Activated T-cell treated with anti-CD3 and anti-CD28 coated beads, Interleukin-2, amount 50 U/mL, for 72 hours (primary cell): ENCODE measurements around the gene PSG4. TPM values are rescaled to one million over a fixed set of nuclear protein-coding genes. Genes with fewer than 3 reads are reported as not detected.
"Not testable (repeated sequence)": the region's sequence is repeated elsewhere in the genome, so short reads cannot be mapped to it uniquely, and the experiment has no call there.

Experiments used
- ATAC-seq, 2 donors: fragments of 150-1000 bp; cut with Tn5 transposase; replicated peaks in 1 of 2; 2 replicates each; pipeline ENCODE4 v1.10.0; 2021; ENCODE audit warnings: moderate library complexity in 2 of 2, mild to moderate bottlenecking in 1 of 2
- DNase-seq, 2 donors: peaks; one replicate each; pipeline ENCODE4 v3.0.0; 2021 to 2022; ENCODE audit warnings: mixed read lengths in 1 of 2
- H3K27ac Mint-ChIP-seq: one replicate; pipeline ENCODE4 v1.8.0; 2022; ENCODE audit warnings: mild to moderate bottlenecking, moderate library complexity, mixed read lengths
- H3K27me3 Mint-ChIP-seq: one replicate; pipeline ENCODE4 v1.8.0; 2022; ENCODE audit warnings: low read depth, mixed read lengths
- H3K36me3 Mint-ChIP-seq, 2 donors: one replicate each; pipeline ENCODE4 v1.8.0; 2022; ENCODE audit warnings: mixed read lengths in 2 of 2, mild to moderate bottlenecking in 1 of 2; ENCODE audit not compliant: insufficient read depth in 2 of 2
- H3K4me1 Mint-ChIP-seq: one replicate; pipeline ENCODE4 v1.8.0; 2022; ENCODE audit warnings: low read depth, mixed read lengths
- H3K4me3 Mint-ChIP-seq, 2 donors: one replicate each; pipeline ENCODE4 v1.8.0; 2022; ENCODE audit warnings: mild to moderate bottlenecking in 2 of 2, mixed read lengths in 2 of 2, moderate library complexity in 2 of 2
- H3K9me3 Mint-ChIP-seq, 2 donors: one replicate each; pipeline ENCODE4 v1.8.0; 2022; ENCODE audit warnings: mixed read lengths in 2 of 2
- total RNA-seq, 2 donors: library from RNA; stranded (reverse); gene quantifications; one replicate each; pipeline ENCODE4 v1.2.3, GENCODE V29; 2022

Gene PSG4
- not detected for total RNA-seq

DNA sequence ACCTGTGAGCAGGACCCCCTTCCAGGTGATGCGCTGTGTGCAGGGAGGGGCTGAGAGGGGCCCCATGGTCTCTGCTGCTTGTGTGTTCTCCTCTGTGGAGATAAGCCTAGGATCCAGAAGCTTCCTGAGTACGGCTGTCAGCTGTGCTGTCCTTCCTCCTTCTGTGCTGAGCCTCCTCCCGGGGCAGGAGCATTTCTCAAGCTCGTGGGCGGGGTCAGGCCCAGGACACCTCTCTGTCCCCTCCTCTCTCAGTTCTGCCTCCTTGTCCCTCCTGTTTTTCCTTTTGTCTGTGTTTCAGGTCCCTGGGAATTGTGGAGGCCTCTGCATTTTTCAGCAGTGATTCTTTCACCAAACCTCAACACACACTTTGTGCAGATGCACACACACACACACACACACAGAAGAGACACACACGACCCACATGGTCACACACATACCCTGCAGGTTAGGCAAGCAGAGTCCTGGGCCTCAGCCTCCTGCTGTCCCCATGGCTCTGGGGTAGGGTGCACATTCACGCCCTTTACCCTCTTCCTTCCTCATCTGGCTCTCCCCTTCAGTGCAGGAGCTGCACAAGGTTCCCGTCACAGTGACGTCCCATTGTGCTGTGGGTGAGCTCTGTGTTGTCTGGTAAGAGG lies at the start of gene PSG4:
Gene PSG4, minus strand, starts transcription at position 168 of the 635 bp plus-strand sequence. Its CDS starts 102 bp downstream, at position 66.
- not testable (repeated sequence) for H3K36me3 Mint-ChIP-seq, ATAC-seq, H3K4me3 Mint-ChIP-seq, H3K4me1 Mint-ChIP-seq, DNase-seq, H3K9me3 Mint-ChIP-seq
- Mint-ChIP-seq H3K27ac (peak within 1 kb of the TSS; percentile 58), H3K27me3 (peaks cover 12% of the 10 kb centered on the region)

DNA sequence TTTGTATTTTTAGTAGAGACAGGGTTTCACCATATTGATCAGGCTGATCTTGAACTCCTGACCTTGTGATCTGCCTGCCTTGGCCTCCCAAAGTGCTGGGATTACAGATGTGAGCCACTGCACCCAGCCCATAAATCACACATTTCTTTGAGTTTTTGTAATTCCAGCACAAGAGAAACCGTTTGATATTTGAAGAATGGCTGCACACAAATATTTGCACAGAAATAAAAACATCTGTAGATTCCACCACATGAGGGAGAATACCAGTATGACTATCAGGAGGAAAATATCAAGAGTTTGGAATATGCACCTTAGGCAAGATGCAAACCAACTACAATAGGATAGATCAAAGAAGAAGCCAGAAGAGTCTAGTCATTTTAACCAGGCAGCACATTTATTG lies 46.0 kb upstream of the PSG4 start:
- H3K9me3 Mint-ChIP-seq, ATAC-seq, H3K36me3 Mint-ChIP-seq, H3K4me3 Mint-ChIP-seq, H3K27ac Mint-ChIP-seq, H3K4me1 Mint-ChIP-seq, DNase-seq: not testable (repeated sequence)
- H3K27me3 Mint-ChIP-seq: peaks cover 18% of the 10 kb centered on the region

DNA sequence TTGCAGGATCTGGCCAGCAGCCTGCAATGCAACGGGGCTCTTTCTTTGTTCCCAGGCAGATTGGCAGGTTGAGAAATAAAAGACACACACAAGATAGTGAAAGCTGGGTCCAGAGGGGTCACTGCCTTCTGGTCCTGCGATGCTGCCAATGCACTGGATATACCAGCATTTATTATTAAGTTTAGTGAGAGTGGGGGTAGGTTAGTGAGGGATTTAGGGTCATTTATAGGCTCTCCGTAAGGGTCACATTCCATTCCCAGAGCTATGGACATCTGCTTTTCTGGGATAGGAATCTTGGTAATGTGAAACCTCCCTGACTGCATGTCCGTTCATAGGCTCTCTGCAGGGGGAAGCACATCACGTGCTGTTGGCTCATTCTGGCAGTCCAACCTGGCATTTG lies 44.9 kb upstream of the PSG4 start:
- H3K27me3 Mint-ChIP-seq: peaks cover 18% of the 10 kb centered on the region

DNA sequence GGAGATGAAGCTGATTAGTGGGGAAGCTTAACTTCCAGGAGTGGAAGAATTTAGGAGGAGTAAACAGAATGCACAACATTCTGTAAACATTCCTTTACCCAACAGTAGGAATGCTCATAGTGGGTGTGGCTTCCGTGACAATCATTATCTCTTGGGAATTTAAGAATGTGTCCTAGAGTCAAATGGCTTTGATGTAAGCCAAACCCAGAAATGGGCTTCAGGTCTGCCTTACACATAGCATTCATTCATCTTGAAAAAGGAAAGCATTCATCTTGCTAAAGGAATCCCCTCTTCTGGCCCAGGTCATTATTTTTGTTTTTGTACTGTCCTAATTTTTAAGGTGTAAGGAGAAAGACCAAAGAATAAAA lies 43.2 kb upstream of the PSG4 start:
- not testable (repeated sequence) for H3K9me3 Mint-ChIP-seq, DNase-seq, H3K27ac Mint-ChIP-seq, H3K36me3 Mint-ChIP-seq, H3K4me3 Mint-ChIP-seq, H3K4me1 Mint-ChIP-seq, ATAC-seq
- H3K27me3 Mint-ChIP-seq: peaks cover 18% of the 10 kb centered on the region

More for the DNA sequence above, 44.9 kb upstream of the PSG4 start:
- not testable (repeated sequence) for H3K36me3 Mint-ChIP-seq, H3K4me1 Mint-ChIP-seq, H3K4me3 Mint-ChIP-seq, H3K27ac Mint-ChIP-seq, ATAC-seq, H3K9me3 Mint-ChIP-seq, DNase-seq

DNA sequence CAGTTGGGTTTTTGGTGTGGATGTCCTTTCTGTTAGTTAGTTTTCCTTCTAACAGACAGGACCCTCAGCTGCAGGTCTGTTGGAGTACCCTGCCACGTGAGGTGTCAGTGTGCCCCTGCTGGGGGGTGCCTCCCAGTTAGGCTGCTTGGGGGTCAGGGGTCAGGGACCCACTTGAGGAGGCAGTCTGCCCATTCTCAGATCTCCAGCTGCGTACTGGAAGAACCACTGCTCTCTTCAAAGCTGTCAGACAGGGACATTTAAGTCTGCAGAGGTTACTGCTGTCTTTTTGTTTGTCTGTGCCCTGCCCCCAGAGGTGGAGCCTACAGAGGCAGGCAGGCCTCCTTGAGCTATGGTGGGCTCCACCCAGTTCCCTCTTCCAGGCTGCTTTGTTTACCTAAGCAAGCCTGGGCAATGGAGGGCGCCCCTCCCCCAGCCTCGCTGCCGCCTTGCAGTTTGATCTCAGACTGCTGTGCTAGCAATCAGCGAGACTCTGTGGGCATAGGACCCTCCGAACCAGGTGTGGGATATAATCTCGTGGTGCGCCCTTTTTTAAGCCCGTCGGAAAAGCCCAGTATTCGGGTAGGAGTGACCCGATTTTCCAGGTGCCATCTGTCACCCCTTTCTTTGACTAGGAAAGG lies 41.9 kb upstream of the PSG4 start:
- not testable (repeated sequence) for H3K27ac Mint-ChIP-seq, H3K36me3 Mint-ChIP-seq, H3K4me3 Mint-ChIP-seq, ATAC-seq, DNase-seq, H3K9me3 Mint-ChIP-seq, H3K4me1 Mint-ChIP-seq
- H3K27me3 Mint-ChIP-seq: peaks cover 18% of the 10 kb centered on the region

DNA sequence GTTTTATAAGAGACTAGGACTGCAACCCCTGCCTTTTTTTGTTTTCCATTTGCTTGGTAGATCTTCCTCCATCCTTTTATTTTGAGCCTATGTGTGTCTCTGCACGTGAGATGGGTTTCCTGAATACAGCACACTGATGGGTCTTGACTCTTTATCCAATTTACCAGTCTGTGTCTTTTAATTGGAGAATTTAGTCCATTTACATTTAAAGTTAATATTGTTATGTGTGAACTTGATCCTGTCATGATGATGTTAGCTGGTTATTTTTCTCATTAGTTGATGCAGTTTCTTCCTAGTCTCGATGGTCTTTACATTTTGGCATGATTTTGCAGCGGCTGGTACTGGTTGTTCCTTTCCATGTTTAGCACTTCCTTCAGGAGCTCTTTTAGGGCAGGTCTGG lies 40.4 kb upstream of the PSG4 start:
- H3K27ac Mint-ChIP-seq, DNase-seq, H3K4me1 Mint-ChIP-seq, H3K4me3 Mint-ChIP-seq, H3K27me3 Mint-ChIP-seq, H3K36me3 Mint-ChIP-seq, ATAC-seq: not testable (repeated sequence)
- H3K9me3 Mint-ChIP-seq: peaks cover 3 to 11% of the 10 kb centered on the region in 2 donors

DNA sequence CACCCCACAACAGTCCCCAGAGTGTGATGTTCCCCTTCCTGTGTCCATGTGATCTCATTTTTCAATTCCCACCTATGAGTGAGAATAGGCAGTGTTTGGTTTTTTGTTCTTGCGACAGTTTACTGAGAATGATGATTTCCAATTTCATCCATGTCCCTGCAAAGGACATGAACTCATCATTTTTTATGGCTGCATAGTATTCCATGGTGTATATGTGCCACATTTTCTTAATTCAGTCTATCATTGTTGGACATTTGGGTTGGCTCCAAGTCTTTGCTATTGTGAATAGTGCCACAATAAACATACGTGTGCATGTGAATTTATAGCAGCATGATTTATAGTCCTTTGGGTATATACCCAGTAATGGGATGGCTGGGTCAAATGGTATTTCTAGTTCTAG lies 36.8 kb upstream of the PSG4 start:
- H3K4me3 Mint-ChIP-seq, H3K27me3 Mint-ChIP-seq, H3K4me1 Mint-ChIP-seq, H3K27ac Mint-ChIP-seq, DNase-seq, H3K36me3 Mint-ChIP-seq, ATAC-seq: not testable (repeated sequence)
- peaks cover 7 to 12% of the 10 kb centered on the region in 2 donors for H3K9me3 Mint-ChIP-seq

GRCh38 chr19:43238213-43238612 lies 32.8 kb upstream of the PSG4 start:
- not testable (repeated sequence) for H3K4me1 Mint-ChIP-seq, H3K27ac Mint-ChIP-seq, H3K9me3 Mint-ChIP-seq, H3K4me3 Mint-ChIP-seq, DNase-seq, ATAC-seq, H3K27me3 Mint-ChIP-seq, H3K36me3 Mint-ChIP-seq

DNA sequence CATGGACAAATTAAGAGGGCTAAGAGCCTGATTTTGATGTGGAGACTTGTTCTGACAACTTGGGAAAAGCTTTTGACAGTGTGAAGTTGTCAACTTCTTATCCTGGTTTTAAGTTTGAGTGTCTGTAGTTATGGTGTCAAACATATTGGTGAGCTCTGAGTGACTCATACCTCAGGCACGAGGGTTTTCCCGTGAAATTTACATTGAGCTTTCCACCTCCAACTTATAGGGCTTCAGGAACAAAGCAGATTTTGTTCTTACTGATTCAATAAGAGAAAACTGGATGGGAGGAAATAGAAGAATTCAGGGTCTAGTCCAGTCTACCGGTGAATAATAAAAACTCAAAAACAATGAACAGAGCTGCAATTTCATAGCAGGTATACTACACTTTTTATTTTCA lies 30.2 kb upstream of the PSG4 start:
- H3K36me3 Mint-ChIP-seq, H3K27me3 Mint-ChIP-seq, DNase-seq, H3K4me3 Mint-ChIP-seq, H3K4me1 Mint-ChIP-seq, ATAC-seq, H3K27ac Mint-ChIP-seq: not testable (repeated sequence)
- peaks cover 8 to 11% of the 10 kb centered on the region in 2 donors for H3K9me3 Mint-ChIP-seq

GRCh38 chr19:43229315-43229714 lies 23.9 kb upstream of the PSG4 start:
- Mint-ChIP-seq H3K9me3 (peaks cover 12 to 24% of the 10 kb centered on the region in 2 donors), H3K4me3 (no peak overlapping the region), H3K27ac (no peak overlapping the region), H3K36me3 (peaks cover 13% of the 10 kb centered on the region in 2 donors), H3K4me1 (no peaks in the 10 kb centered on the region), H3K27me3 (no peaks in the 10 kb centered on the region)
- ATAC-seq (no peak), DNase-seq (no peak)

GRCh38 chr19:43228730-43229129 lies 23.3 kb upstream of the PSG4 start:
- not testable (repeated sequence) for ATAC-seq, H3K4me1 Mint-ChIP-seq, H3K4me3 Mint-ChIP-seq, H3K27ac Mint-ChIP-seq, H3K27me3 Mint-ChIP-seq
- H3K9me3 Mint-ChIP-seq: peaks cover 12 to 25% of the 10 kb centered on the region in 2 donors
- H3K36me3 Mint-ChIP-seq: peaks cover 10 to 13% of the 10 kb centered on the region in 2 donors
- peak; percentile 6 to 18 for DNase-seq

DNA sequence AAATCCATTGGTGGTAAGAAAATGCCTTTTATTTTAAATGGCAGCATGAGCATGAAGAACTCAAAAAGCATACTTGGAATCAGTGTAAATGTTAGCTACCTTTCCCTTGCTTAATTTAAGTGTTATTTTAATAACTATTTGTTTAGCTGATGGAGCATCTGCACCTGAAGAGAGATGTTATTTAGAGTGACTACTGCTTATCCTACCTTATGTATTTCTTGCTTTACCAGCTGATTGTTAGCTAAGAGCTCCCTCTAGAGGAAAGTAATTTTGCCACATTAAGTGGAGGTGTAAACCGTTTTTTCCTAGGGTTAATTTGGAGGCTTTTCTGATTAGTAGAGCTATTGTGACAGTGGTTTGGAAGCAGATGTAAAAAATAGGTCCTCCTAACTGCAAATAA lies 21.5 kb upstream of the PSG4 start:
- DNase-seq, H3K4me1 Mint-ChIP-seq, H3K27me3 Mint-ChIP-seq, H3K27ac Mint-ChIP-seq, H3K4me3 Mint-ChIP-seq, ATAC-seq: not testable (repeated sequence)
- peaks cover 10 to 13% of the 10 kb centered on the region in 2 donors for H3K36me3 Mint-ChIP-seq
- H3K9me3 Mint-ChIP-seq: peaks cover 9 to 24% of the 10 kb centered on the region in 2 donors

DNA sequence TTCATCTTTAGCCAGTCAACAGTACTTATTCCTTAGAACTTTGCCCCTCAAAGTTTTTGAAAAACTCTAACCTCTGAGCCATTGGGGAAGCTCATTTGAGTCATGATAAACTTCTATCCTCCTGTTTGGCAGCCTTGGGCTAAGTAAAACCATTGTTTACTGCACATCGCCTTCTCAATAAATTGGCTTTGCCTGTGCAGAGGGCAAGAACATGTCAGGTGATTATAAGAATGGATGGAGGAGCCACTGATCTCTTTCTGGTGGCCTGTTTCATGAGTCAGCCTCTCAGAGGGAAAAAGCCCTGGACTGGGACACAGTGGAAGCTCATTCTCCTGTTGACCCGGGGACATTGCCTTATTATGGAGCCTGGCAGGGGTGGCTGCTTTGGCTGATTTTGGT lies 19.4 kb upstream of the PSG4 start:
- Mint-ChIP-seq H3K27me3 (no peaks in the 10 kb centered on the region), H3K9me3 (peaks cover 8 to 23% of the 10 kb centered on the region in 2 donors), H3K27ac (no peak overlapping the region), H3K4me1 (no peaks in the 10 kb centered on the region), H3K4me3 (no peak overlapping the region), H3K36me3 (peaks cover 9% of the 10 kb centered on the region in 2 donors)
- no peak for DNase-seq
- ATAC-seq: no peak
